Gastrocnemius medialis (tissue), 4 donors: Measurements from ENCODE around the gene IL21R. TPM values are rescaled to one million over a fixed set of nuclear protein-coding genes. Genes with fewer than 3 reads are reported as not detected.
"Not testable (repeated sequence)": the region's sequence is repeated elsewhere in the genome, so short reads cannot be mapped to it uniquely, and the experiment has no call there.

Experiments used
- ATAC-seq, 2 donors: fragments of 150-250 bp; one replicate each; pipeline ENCODE4 v1.9.1; 2016
- DNase-seq, 2 donors: peaks; one replicate each; pipeline ENCODE4 v3.0.0-alpha.2; 2019
- H3K27ac ChIP-seq, 4 donors: fragments of 200-600 bp; sonication (generic); 1 replicate in 1 of 4; 2 replicates in 3 of 4; pipeline ENCODE4 v1.5.1; 2016 to 2018; ENCODE audit warnings: mild to moderate bottlenecking in 2 of 4, moderate library complexity in 1 of 4
- H3K27me3 ChIP-seq, 3 donors: fragments of 200-600 bp; sonication (generic) in 2 of 3; 1 replicate in 1 of 3; 2 replicates in 2 of 3; pipeline versions ENCODE4 v1.5.1 to v1.6.0; 2016 to 2019; ENCODE audit warnings: mild to moderate bottlenecking in 1 of 3, moderate library complexity in 1 of 3
- H3K36me3 ChIP-seq, 2 donors: fragments of 200-600 bp; sonication (generic) in 1 of 2; one replicate each; pipeline ENCODE4 v1.5.1; 2017 to 2018
- H3K4me1 ChIP-seq, 2 donors: fragments of 200-600 bp; sonication (generic) in 1 of 2; one replicate each; pipeline ENCODE4 v1.5.1; 2016 to 2017; ENCODE audit warnings: mild to moderate bottlenecking in 2 of 2
- H3K4me3 ChIP-seq, 4 donors: fragments of 200-600 bp; sonication (generic) in 3 of 4; 1 replicate in 1 of 4; 2 replicates in 3 of 4; pipeline ENCODE4 v1.5.1; 2016 to 2019; ENCODE audit warnings: mild to moderate bottlenecking in 2 of 4
- H3K9me3 ChIP-seq, 3 donors: fragments of 200-600 bp; sonication (generic) in 2 of 3; 1 replicate in 1 of 3; 2 replicates in 2 of 3; pipeline ENCODE4 v1.5.1; 2016 to 2019
- CTCF ChIP-seq, 5 experiments: fragments of 450-650 bp in 3 of 5; fragments of 200-600 bp in 2 of 5; sonication (generic) in 2 of 5; IDR thresholded peaks in 4 of 5; conservative IDR thresholded peaks in 1 of 5; 1 replicate in 4 of 5; 2 replicates in 1 of 5; pipeline ENCODE4 v1.5.1; 2016 to 2019; ENCODE audit warnings: antibody characterized with exemption in 5 of 5, mild to moderate bottlenecking in 3 of 5, moderate library complexity in 3 of 5
- POLR2A ChIP-seq, 2 donors: fragments of 450-650 bp; IDR thresholded peaks; one replicate each; pipeline ENCODE4 v1.6.1; 2017; ENCODE audit warnings: antibody characterized with exemption in 2 of 2, mild to moderate bottlenecking in 2 of 2, moderate library complexity in 2 of 2
- in situ Hi-C, 4 donors: fragments of 200-750 bp; cut with MboI; loops; one replicate each; pipeline versions ENCODE4 v1.15.0 to v1.8.0; 2017; ENCODE audit warnings: low sequenced_read_pairs in 4 of 4
- intact Hi-C: fragments of 100-400 bp; cut with DNase I; formaldehyde crosslinking; loops from one replicate; pipeline ENCODE4 v1.15.1; 2023; ENCODE audit warnings: low total_unique reads
- total RNA-seq, 4 donors: library from RNA; depleted of rRNA; stranded (reverse); fragments of >200 nt; gene quantifications; one replicate each; pipeline versions ENCODE4 v1.1.0 to v1.2.3, GENCODE V29; 2016

The IL21R gene
- total RNA-seq, 4 donors from 2014 or later = 0.15 TPM; not detected in 3

GRCh38 chr16:27392671-27393070 lies 9.3 kb upstream of the IL21R start:
- no peak overlapping the region for H3K4me3 ChIP-seq
- H3K27ac ChIP-seq = no peak overlapping the region
- ATAC-seq (no peak), DNase-seq (no peak)
- in situ Hi-C loops (no loop called here), intact Hi-C loops (no loop called here)
- peaks cover 0 to 4% (median 0%) of the 10 kb centered on the region in 3 donors for H3K27me3 ChIP-seq
- no peaks in the 10 kb centered on the region for H3K36me3 ChIP-seq
- TF ChIP-seq CTCF (IDR thresholded peaks at IDR 0.05 in 4 of 5, conservative IDR thresholded peaks at IDR 0.05 in 1 of 5) (no peak), POLR2A (IDR thresholded peaks at IDR 0.05) (no peak)
- H3K9me3 ChIP-seq = peaks cover 0 to 4% (median 2%) of the 10 kb centered on the region in 3 donors
- H3K4me1 ChIP-seq = no peaks in the 10 kb centered on the region

GRCh38 chr16:27394516-27394915 lies 7.5 kb upstream of the IL21R start:
- no peaks in the 10 kb centered on the region for H3K4me1 ChIP-seq
- in situ Hi-C loops (no loop called here), intact Hi-C loops (no loop called here)
- no peak for DNase-seq
- peaks cover 0 to 4% (median 0%) of the 10 kb centered on the region in 3 donors for H3K27me3 ChIP-seq
- no peak overlapping the region for H3K27ac ChIP-seq
- TF ChIP-seq CTCF (IDR thresholded peaks at IDR 0.05 in 4 of 5, conservative IDR thresholded peaks at IDR 0.05 in 1 of 5) = no peak
- TF ChIP-seq POLR2A (IDR thresholded peaks at IDR 0.05) = no peak
- H3K36me3 ChIP-seq = no peaks in the 10 kb centered on the region
- no peak for ATAC-seq
- H3K9me3 ChIP-seq = peaks cover 0 to 4% (median 2%) of the 10 kb centered on the region in 3 donors
- no peak overlapping the region for H3K4me3 ChIP-seq

GRCh38 chr16:27398341-27398893 lies 3.6 kb upstream of the IL21R start:
- H3K27ac ChIP-seq, H3K36me3 ChIP-seq, intact Hi-C loops, in situ Hi-C loops, H3K4me1 ChIP-seq, DNase-seq, H3K9me3 ChIP-seq, H3K4me3 ChIP-seq, H3K27me3 ChIP-seq, ATAC-seq: not testable (repeated sequence)

DNA sequence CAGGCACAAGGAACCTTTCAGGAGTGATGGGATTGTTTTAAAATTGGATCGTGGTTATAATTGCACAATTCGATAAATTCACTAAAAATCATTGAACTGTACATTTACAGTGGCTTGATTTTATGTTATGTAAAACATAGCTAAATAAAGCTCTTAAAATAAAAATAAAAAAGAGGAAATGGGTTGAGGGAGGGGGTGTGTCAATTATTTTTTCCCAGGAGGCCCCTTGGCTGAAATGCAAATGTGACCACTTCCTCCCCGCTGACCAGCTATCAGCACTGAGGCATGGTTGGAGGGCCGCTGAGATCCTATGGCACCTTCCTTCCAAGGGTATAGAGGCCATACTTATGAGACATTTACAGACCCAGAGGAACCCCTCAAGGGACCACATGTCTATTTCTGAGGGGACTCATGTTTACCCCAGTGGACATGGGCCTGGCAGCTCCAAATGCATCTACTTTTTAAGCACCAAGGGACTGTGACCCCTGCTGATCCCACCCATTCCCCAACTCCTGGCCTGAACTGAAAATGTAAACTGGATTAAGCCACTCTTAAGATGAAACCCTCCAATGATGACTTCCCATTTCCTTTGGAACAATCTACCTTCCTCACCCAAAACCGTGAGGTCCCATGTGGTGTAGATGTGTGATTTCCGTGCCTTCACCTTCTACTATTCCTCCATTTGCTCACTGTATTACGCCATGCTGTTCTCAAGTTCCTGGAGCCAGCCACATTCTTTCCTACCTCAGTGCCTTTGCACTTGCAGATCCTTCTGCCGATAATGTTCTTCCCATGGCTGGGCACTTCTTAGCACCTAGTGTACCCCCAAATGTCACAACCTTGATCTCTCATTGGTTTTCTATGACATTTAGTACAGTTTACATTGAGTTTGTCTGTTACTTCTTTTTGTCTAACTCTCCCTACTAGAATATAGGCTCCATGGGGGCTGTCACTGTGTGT lies 2.8 kb upstream of the IL21R start:
- intact Hi-C loops (no loop called here), in situ Hi-C loops (no loop called here)
- peaks cover 0 to 10% (median 0%) of the 10 kb centered on the region in 3 donors for H3K27me3 ChIP-seq
- H3K4me3 ChIP-seq = no peak overlapping the region
- no peaks in the 10 kb centered on the region for H3K36me3 ChIP-seq
- ATAC-seq (no peak), DNase-seq (no peak)
- H3K4me1 ChIP-seq = no peaks in the 10 kb centered on the region
- TF ChIP-seq POLR2A (IDR thresholded peaks at IDR 0.05) (no peak), CTCF (IDR thresholded peaks at IDR 0.05 in 4 of 5, conservative IDR thresholded peaks at IDR 0.05 in 1 of 5) (no peak)
- H3K27ac ChIP-seq = no peak overlapping the region
- H3K9me3 ChIP-seq = no peaks in the 10 kb centered on the region

DNA sequence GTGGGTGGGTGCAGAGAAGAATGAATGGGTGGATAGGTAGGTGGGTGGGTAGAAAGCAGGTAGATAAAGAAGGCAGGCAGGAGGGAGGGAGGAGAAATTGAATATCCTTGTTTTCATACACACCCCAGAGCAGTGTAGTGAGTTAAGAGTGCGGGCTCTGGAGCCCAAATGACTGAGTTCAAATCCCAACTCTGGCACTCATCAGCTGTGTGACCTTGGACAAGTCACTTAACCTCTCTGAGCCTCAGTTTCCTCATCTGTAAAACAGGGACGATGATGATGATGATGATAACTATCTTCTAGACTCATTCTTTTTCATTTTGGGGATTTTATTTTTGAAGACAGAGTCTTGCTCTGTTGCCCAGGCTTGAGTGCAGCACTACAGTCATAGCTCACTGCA lies 2.0 kb upstream of the IL21R start:
- in situ Hi-C loops = loop anchor here in 1 of 4 donors (25.0 kb wide), 1 partner anchor 88 kb away; the partner anchor contains the start of gene IL4R
- Histone ChIP-seq H3K4me1 (no peaks in the 10 kb centered on the region), H3K27ac (no peak overlapping the region), H3K9me3 (no peaks in the 10 kb centered on the region), H3K4me3 (no peak overlapping the region), H3K27me3 (peaks cover 0 to 10% (median 4%) of the 10 kb centered on the region in 3 donors), H3K36me3 (no peaks in the 10 kb centered on the region)
- intact Hi-C loops = no loop called here
- DNase-seq = no peak
- no peak for ATAC-seq
- no peak for TF ChIP-seq POLR2A (IDR thresholded peaks at IDR 0.05)
- no peak for TF ChIP-seq CTCF (IDR thresholded peaks at IDR 0.05 in 4 of 5, conservative IDR thresholded peaks at IDR 0.05 in 1 of 5)
